HCT116 (cell line): ENCODE measurements around the gene RASSF5. TPM values are rescaled to one million over a fixed set of nuclear protein-coding genes. Genes with fewer than 3 reads are reported as not detected.
"Not testable (repeated sequence)": the region's sequence is repeated elsewhere in the genome, so short reads cannot be mapped to it uniquely, and the experiment has no call there.

Experiments
- ATAC-seq: fragments of 200-7000 bp; cut with Tn5 transposase; 2 replicates; pipeline ENCODE4 v1.9.1; 2020; ENCODE audit warnings: mild to moderate bottlenecking, moderate library complexity
- BruUV-seq: library from RNA; stranded (reverse); fragments of 400-500 nt; replicated peaks from 2 replicates; lab custom pipeline; 2021; lab: Mats Ljungman, UMichigan
- CTCF ChIA-PET: fragments of 300-600 bp; sonication (Branson Sonifier 250); formaldehyde crosslinking; loops from one replicate; lab custom pipeline; 2021; ENCODE audit warnings: antibody characterized with exemption; lab: Charles Lee
- POLR2A ChIA-PET: fragments of 300-600, 350-600 bp; sonication (Branson Sonifier 250); formaldehyde crosslinking; loops from one replicate; lab custom pipeline; 2021; ENCODE audit warnings: antibody characterized with exemption; lab: Charles Lee
- RAD21 ChIA-PET, 2 experiments: fragments of 300-600 bp; sonication (Branson Sonifier 250); formaldehyde crosslinking; loops; one replicate each; lab custom pipeline; 2023; ENCODE audit warnings: low total read pairs in 2 of 2; ENCODE audit not compliant: uncharacterized antibody in 2 of 2, unreplicated experiment in 2 of 2, low non-redundant PET in 1 of 2; lab: Charles Lee
- DNase-seq: peaks from one replicate; pipeline ENCODE4 v3.0.0-alpha.2; 2010; ENCODE audit warnings: low read depth, low spot score
- H2AFZ ChIP-seq: fragments of 200-600 bp; shearing (Covaris generic), sonication (generic); 2 replicates; pipeline ENCODE4 v1.6.1; 2017; ENCODE audit warnings: low read depth, mixed run types, mixed read lengths, antibody characterized with exemption, low read length; ENCODE audit not compliant: poor library complexity, severe bottlenecking
- H3K27ac ChIP-seq: 2 replicates; pipeline ENCODE4 v1.5.1; 2012; ENCODE audit warnings: low read depth, low read length
- H3K27me3 ChIP-seq: fragments of 200-600 bp; sonication (generic); 2 replicates; pipeline ENCODE4 v1.6.1; 2016; ENCODE audit warnings: mixed run types, low read length, mixed read lengths; ENCODE audit not compliant: insufficient read depth
- H3K36me3 ChIP-seq, 2 experiments: fragments of 200-500 bp in 1 of 2; fragments of 200-600 bp in 1 of 2; sonication (Bioruptor generic) in 1 of 2; sonication (generic) in 1 of 2; 2 replicates each; pipeline versions ENCODE4 v1.5.1 to v1.6.1; 2014 to 2016; ENCODE audit warnings: low read length in 2 of 2, inconsistent platforms in 1 of 2, mixed read lengths in 1 of 2, mixed run types in 1 of 2; ENCODE audit not compliant: insufficient read depth in 2 of 2, control insufficient read depth in 1 of 2
- H3K4me1 ChIP-seq, 2 experiments: fragments of 200-600 bp in 1 of 2; sonication (generic) in 1 of 2; 2 replicates each; pipeline versions ENCODE4 v1.5.1 to v1.6.1; 2012 to 2017; ENCODE audit warnings: low read length in 2 of 2, inconsistent platforms in 1 of 2, mild to moderate bottlenecking in 1 of 2, mixed read lengths in 1 of 2, mixed run types in 1 of 2, moderate library complexity in 1 of 2; ENCODE audit not compliant: insufficient read depth in 2 of 2, control insufficient read depth in 1 of 2
- H3K4me2 ChIP-seq: fragments of 200-600 bp; sonication (generic); 2 replicates; pipeline ENCODE4 v1.6.1; 2017; ENCODE audit warnings: mixed run types, low read length, mixed read lengths
- H3K4me3 ChIP-seq, 2 experiments: fragments of 200-600 bp in 1 of 2; sonication (generic) in 1 of 2; replicated peaks in 1 of 2; 2 replicates each; pipeline ENCODE4 v1.5.1; 2011 to 2016; ENCODE audit warnings: low read length in 2 of 2, control low read depth in 1 of 2, low read depth in 1 of 2, mild to moderate bottlenecking in 1 of 2, mixed read lengths in 1 of 2, mixed run types in 1 of 2
- H3K79me2 ChIP-seq: fragments of 200-600 bp; sonication (generic); 2 replicates; pipeline ENCODE4 v1.6.1; 2017; ENCODE audit warnings: mild to moderate bottlenecking, mixed run types, low read length, moderate library complexity, mixed read lengths; ENCODE audit not compliant: insufficient read depth
- H3K9ac ChIP-seq: fragments of 200-600 bp; sonication (generic); 2 replicates; pipeline ENCODE4 v1.6.1; 2016; ENCODE audit warnings: low read length, mixed read lengths
- H3K9me2 ChIP-seq: fragments of 200-600 bp; sonication (generic), shearing (Covaris generic); 2 replicates; pipeline ENCODE4 v1.6.1; 2017; ENCODE audit warnings: mixed run types, mild to moderate bottlenecking, moderate library complexity; ENCODE audit not compliant: insufficient read depth
- H3K9me3 ChIP-seq, 2 experiments: fragments of 200-500 bp in 1 of 2; fragments of 200-600 bp in 1 of 2; sonication (Bioruptor generic) in 1 of 2; sonication (generic) in 1 of 2; 2 replicates each; pipeline ENCODE4 v1.6.1; 2014 to 2017; ENCODE audit warnings: low read length in 2 of 2, mixed read lengths in 2 of 2, inconsistent platforms in 1 of 2, low read depth in 1 of 2, mild to moderate bottlenecking in 1 of 2, mixed run types in 1 of 2, moderate library complexity in 1 of 2; ENCODE audit not compliant: control insufficient read depth in 1 of 2, insufficient read depth in 1 of 2
- H4K20me1 ChIP-seq: fragments of 200-600 bp; sonication (generic), shearing (Covaris generic); 2 replicates; pipeline ENCODE4 v1.6.1; 2017; ENCODE audit warnings: mixed run types, mild to moderate bottlenecking, moderate library complexity; ENCODE audit not compliant: insufficient read depth
- EZH2 ChIP-seq: fragments of 200-600 bp; sonication (generic); IDR thresholded peaks from 2 replicates; pipeline ENCODE4 v1.6.1; 2017; ENCODE audit warnings: antibody characterized with exemption, mixed run types
- SP1 ChIP-seq: IDR thresholded peaks from 2 replicates; pipeline ENCODE4 v1.6.1; 2012; ENCODE audit warnings: low read depth
- intact Hi-C: fragments of 100-400 bp; cut with micrococcal nuclease; formaldehyde crosslinking; loops from 2 replicates; pipeline ENCODE4 v1.10.0; 2022
- total RNA-seq: library from RNA; stranded (reverse); gene quantifications from one replicate; pipeline ENCODE4 v1.2.1, GENCODE V29; 2021; ENCODE audit not compliant: unreplicated experiment
- TF ChIP-seq, protein P1 (sequence below), 3 experiments: fragments of 200-600 bp in 1 of 3; sonication (generic) in 1 of 3; IDR thresholded peaks in 2 of 3; conservative IDR thresholded peaks in 1 of 3; 2 replicates each; pipeline ENCODE4 v1.5.1; 2012 to 2017; ENCODE audit warnings: low read depth in 2 of 3, low read length in 2 of 3, antibody characterized with exemption in 1 of 3, borderline replicate concordance in 1 of 3, control low read depth in 1 of 3, mild to moderate bottlenecking in 1 of 3, mixed read lengths in 1 of 3, mixed run types in 1 of 3, moderate library complexity in 1 of 3; ENCODE audit not compliant: insufficient read depth in 1 of 3

RASSF5 gene
- total RNA-seq, 1 experiment from 2014 or later = 5.4 TPM

GRCh38 chr1:206612129-206612876 lies 105.0 kb downstream of the RASSF5 start, which contains the start of gene EIF2D (continued):
- TF ChIP-seq, protein P1, sequence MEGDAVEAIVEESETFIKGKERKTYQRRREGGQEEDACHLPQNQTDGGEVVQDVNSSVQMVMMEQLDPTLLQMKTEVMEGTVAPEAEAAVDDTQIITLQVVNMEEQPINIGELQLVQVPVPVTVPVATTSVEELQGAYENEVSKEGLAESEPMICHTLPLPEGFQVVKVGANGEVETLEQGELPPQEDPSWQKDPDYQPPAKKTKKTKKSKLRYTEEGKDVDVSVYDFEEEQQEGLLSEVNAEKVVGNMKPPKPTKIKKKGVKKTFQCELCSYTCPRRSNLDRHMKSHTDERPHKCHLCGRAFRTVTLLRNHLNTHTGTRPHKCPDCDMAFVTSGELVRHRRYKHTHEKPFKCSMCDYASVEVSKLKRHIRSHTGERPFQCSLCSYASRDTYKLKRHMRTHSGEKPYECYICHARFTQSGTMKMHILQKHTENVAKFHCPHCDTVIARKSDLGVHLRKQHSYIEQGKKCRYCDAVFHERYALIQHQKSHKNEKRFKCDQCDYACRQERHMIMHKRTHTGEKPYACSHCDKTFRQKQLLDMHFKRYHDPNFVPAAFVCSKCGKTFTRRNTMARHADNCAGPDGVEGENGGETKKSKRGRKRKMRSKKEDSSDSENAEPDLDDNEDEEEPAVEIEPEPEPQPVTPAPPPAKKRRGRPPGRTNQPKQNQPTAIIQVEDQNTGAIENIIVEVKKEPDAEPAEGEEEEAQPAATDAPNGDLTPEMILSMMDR (IDR thresholded peaks at IDR 0.05 in 2 of 3, conservative IDR thresholded peaks at IDR 0.05 in 1 of 3; ENCODE audit: borderline replicate concordance in 1 of 3, insufficient read depth in 1 of 3, low read depth in 2 of 3, low read length in 2 of 3) = peak; percentile 79 to 95 (median 79)
- TF ChIP-seq EZH2 (no peak), SP1 (peak; percentile 79)

- ChIA-PET POLR2A (interaction anchor here (1.3 kb wide), 1 partner anchor 9 kb away, joined by 4 read pairs; the partner anchor contains the start of gene DYRK3), CTCF (interaction anchor here (1.0 kb wide), 1 partner anchor 9 kb away, joined by 4 read pairs; the partner anchor contains the start of gene DYRK3)
- DNase-seq, H2AFZ ChIP-seq, H3K4me2 ChIP-seq, H4K20me1 ChIP-seq, H3K79me2 ChIP-seq, RAD21 ChIA-PET, ATAC-seq, H3K36me3 ChIP-seq, H3K9me3 ChIP-seq, BruUV-seq, H3K27ac ChIP-seq, H3K4me1 ChIP-seq, H3K27me3 ChIP-seq, H3K4me3 ChIP-seq, H3K9me2 ChIP-seq, intact Hi-C loops, H3K9ac ChIP-seq: not testable (repeated sequence)
Observed at GRCh38 chr1:206626396-206626795, 119.1 kb downstream of the RASSF5 start.
